ENCODE data around the gene ATP5F1E.
"Not testable (repeated sequence)": the region's sequence is repeated elsewhere in the genome, so short reads cannot be mapped to it uniquely, and the experiment has no call there.

ATP5F1E gene

DNA sequence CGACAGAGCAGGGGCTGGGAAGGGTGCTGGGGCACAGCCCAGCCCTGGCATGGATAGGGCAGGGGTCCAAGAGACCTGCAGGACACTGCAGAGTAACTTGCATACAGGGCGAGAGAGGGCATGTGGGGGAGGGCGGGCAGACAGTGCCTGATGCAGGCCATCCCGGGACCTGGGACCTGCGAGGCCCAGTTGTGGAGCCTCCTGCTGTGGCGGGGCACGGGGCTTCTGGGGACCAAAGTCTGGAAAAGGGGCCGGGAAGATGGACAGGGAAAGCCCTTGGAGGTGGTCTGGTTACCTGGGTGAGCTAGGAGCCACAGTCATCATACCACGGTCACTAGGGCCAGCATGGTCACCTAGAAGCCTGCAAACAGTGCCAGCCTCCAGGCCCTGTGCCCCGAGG is 13.3 kb downstream of the ATP5F1E start:
- DNase-seq: no peak

DNA sequence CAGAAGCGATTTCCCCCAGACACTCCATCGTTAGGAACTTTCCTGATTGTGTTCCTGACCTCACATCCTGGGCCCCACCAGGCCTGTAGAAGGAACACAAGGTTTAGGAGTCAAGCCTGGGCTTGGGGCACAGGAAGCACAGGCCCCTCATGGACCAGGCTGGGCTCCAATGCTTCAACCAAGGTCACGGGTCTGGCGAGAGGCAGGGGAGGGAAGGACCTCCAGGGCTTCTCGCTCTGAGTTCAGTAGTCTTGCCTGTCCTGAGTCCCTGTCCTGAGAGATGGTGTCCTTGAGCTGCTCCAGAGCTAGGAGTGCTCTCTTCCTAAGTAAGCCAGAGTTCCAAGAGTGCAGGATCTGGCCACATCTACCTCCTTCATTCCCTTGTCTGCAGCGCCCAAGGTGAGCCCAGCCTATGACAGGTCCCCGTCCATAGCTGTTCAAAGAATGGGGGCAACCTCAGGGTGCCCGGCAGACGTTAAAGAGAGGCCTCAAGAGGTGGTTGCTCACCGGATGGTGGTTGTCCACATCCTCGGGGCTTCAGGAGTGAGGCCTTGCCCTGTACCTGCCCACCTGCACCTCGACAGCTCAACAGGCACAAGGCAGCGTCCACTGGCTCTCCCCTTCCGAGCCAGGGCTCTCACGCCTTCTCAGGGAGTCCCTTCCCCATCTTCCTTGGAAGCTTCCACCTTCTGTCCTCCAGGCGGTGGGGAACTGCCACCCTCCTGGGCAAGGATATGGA is 14.5 kb downstream of the ATP5F1E start:
- no peak for DNase-seq

DNA sequence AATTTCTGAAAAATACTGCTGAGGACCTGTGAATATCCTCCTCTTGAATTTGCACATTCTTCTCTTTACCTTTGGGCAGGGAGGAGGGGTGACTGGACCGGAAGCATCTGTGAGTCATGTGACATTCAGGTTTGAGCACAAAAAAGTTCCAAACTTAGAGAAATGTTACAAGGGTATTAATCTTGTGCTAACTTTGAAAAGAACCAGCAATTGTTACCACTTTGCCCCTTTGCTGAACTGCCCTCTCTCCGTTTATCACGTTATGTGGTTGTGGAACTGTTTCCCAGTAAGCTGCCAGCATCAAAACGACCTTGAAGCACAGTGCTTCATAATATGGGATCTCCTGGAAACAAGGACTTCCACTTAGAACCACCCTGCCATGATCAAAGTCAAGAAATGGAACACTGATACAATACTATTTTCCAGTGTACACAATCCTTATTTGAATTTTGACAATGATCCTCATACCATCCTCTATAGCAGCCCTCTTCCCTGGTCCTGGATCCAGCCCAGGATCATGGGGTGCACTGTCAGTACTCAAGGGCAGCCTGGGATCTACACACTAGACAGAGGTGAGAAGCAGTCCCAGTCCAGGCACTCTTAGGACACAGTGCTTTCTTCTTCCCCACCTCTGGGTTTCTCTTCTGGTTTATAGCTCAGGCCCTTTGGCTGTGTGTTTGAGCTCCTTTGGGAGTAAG is 15.2 kb downstream of the ATP5F1E start:
- no peak for DNase-seq

DNA sequence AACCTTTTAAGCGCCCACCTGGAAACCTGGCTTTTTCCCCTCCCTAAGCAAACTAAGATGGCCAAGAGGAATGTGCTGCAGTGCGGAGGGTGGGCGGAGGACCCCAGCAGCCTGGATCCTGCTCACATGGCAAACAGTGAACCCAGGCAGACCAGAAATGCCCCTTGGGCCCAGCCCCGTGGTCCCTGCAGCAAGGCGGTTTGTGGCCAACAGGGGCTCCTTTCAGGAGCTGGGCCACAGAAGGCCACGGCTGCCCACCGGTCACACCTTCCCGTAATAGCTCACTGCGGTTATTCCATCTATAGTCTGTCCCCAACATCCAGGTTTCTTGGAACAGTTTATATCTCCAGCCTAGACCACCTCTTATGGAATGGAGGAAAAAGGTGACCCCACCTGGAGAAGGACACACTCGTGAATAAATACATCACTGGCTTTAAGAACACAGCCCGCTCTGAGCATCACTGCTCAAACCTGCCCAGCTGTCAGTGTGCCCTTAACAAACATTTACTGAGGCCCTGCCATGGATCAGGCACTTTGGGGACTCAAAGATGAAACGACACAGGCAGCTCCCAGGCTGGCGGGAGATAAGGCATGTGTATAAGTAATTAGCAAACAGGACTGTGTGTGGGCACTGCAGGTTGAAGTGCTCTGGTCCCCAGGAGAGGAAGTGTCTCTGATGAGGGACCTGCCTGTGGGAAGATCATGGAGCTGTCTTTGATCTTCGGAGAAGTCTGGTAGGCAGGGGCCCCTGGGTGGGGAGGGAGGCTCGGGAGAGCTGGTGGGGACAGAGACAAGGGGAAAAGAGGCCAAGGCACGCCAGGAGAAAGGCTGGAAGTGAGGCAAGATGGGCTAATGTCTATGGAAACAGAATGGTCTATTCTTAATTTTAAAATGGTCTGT is 16.1 kb downstream of the ATP5F1E start:
- DNase-seq: no peak

DNA sequence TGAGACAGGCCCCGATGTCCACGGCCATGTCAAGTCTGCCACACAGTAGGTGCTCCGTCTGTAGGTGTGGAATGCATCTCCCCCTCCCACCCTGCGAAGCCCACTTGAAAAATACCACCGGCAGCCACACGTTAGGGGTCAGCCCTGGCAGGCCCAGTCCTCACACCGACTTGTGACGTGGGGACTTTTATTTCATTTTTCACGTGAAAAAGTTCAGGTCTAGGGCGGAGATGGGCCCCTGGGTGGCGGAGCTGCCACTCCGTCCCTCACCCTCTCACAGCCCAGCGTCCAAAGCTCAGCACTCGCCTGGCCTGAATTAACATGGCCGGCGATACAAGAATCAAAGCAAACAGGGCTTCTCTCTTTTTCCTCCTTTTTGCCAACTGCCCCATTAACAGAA is 16.7 kb downstream of the ATP5F1E start:
- DNase-seq: no peak

DNA sequence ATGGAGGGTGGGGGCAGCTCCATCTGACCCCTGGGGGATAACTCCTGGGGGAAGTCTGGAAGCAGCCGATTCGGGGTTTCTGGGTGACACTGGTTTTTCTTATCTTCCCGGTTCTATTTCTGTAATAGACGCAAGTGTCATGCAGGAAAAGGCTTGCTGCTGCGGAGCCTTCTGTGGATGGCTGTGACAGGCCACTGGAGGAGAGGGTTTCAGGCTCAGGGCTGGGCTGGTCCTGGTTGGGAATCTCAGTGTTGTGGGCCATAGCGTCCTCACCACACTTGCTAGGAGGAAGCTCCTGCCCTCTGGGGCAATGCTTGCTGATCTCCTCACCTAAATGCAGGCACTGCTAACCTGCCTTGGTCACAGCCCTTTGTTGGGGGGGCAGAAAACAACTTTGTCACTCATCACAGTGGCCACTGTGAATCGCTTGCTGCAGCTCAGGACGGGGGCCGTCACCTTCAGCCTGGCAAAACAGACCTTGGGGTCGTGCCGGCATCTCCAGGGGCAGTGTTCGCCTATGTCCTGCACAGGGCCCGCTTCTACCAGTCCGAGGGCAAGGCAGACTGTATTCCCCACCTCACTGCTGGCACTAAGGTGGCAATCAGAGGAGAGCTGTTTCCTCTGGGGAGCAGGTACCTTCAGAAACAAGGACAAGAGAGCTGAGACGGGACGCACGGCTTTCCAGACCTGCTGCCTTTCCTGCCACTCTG is 17.3 kb downstream of the ATP5F1E start:
- DNase-seq: no peak

DNA sequence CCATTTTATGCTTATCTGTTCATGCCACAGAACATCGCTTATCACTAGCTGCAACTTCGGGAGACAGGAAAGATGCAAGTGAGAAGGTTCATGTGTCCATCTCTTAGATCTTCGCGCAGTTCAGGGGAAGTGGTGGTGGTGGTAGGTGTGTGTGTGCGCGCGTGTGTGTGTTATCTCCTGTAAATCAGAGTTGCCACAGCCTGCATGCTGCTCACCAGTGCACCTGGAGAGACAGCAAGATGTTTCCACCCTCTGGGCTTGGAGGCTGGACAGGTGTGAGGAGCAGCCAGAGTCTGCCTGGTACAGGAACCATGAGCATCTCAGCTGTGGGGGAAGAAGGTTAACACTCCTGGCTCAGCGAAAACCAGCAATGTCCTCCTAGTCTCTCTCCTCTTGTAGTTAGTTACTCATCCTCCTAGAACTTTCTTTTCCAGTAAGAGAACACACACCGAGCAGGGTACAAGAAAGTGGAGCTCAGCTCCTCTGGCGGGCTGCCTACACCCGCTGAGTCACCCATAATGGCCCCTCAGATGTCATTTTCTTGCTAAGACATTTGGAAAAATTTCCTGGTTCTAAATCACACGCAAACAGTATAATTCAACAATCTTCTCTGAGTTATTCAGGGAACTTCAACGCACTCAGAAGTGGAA is 18.1 kb downstream of the ATP5F1E start:
- peak; percentile 42 for DNase-seq

DNA sequence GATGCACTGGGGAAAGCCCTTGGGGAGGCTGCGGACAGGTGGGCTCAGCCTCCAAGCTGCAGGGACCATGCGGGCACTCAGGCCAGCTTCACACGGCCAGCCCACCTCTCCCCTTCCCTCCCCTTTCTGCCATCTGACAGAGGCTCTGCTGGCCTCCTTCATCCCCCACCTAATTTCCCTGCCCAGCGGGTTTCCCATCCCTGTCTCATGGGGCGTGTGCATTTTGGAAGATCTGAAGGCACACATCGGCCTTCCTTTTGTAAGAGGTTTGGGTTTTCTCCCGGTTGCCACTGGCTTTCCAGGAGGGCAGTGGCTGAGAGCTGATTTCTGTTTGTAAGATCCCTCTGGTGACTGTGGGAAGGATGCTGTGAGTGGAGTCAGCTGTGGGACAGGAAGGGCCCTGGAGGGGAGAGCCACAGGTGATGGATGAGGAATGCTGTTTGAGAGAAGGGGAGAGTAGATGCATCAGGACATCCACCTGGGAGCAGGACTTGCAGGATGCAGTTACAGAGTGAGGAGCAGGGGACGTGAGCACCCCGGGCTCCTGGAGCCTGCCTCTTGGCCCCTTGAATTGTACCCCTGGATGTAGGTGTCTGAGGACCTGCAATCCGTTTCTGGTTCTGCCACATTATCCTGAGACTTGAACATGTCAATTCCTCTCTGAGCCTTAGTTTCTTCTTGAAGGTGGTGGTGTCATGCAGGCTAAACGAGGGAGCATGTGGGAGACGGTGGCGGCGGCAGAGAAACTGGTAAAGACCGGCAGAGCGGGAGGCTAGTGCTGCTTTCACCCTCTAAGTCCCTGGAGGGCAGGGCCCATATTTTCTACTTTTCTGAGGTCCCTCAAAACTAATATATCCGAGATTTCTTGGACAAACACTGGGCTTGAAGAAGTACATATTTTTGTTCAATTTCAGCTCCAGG is 18.8 kb downstream of the ATP5F1E start:
- no peak for DNase-seq

DNA sequence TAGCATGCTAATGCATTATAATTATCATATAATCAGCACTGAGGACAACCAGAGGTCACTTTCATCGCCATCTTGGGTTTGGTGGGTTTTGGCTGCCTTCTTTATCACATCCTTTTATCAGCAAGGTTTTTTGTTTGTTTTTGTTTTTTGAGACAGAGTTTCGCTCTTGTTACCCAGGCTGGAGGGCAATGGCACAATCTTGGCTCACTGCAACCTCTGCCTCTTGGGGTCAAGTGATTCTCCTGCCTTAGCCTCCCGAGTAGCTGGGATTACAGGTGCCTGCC is 20.3 kb downstream of the ATP5F1E start:
- not testable (repeated sequence) for DNase-seq

DNA sequence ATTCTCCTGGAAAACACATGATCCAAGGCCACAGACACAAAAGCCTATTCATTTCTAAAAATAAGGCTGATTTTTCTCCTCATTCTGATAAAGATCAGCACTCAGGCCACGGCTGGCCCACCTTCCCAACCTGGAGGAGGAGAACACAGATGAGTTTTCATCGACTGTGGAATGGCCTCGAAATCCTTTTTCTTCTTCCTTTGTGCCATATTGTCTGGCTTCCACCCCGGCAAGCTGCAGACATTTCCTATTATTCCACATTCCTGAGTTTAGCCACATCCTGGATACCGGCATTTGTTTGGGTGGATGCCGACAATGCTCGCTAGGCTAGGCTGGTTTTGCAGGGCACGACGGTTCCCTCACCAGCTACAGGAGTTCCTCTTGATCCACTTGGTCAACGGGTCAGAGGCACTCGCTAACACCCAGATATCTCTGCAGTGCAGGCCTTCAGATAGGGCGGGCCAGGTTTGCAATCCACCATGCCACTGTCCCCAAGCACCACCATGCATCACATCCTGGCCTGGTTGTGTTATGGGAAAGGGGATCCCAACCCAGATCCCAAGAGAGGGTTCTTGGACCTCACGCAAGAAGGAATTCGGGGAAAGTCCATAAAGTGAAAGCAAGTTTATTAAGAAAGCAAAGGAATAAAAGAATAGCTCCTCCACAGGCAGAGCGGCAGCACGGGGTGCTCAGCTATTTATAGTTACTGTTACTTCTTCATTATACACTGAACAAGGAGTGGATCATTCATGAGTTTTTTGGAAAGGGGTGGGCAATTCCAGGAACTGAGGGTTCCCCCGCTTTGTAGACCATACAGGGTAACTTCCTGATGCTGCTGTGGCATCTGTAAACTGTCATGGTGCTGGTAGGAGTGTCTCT is 20.9 kb downstream of the ATP5F1E start:
- peak; percentile 11 for DNase-seq

DNA sequence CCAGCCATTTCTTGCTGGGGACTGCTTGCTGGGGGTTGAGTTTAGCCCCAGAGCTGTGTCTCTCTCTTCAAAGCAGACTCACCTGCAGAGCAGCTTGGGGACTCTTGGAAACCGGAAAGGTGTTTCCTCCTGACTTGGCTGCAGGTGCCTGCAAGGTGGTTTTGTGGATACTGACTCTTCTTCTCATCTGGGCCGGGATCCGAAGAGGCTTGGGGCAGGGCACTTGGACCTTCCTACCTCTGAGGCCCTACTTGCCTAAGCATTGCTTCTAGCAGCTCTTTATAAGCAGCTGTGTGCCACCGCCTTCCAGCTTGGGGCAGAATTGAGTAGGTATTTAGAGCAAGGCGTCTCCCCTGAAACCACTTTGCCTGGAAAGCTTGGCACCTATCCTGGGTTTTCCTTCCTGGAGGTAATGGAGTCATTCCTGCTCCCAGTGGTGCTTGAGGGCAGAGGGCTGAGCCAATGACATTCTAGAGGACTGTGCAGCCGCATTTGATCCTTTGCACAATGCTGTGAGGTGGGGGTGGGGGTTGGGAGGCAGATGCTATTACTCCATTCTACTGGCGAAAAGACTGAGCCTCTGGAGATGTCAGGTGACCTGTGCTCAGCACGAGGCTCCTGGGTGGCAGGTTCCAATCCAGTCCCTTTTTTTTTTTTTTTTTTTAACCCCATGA is 21.7 kb downstream of the ATP5F1E start:
- no peak for DNase-seq

DNA sequence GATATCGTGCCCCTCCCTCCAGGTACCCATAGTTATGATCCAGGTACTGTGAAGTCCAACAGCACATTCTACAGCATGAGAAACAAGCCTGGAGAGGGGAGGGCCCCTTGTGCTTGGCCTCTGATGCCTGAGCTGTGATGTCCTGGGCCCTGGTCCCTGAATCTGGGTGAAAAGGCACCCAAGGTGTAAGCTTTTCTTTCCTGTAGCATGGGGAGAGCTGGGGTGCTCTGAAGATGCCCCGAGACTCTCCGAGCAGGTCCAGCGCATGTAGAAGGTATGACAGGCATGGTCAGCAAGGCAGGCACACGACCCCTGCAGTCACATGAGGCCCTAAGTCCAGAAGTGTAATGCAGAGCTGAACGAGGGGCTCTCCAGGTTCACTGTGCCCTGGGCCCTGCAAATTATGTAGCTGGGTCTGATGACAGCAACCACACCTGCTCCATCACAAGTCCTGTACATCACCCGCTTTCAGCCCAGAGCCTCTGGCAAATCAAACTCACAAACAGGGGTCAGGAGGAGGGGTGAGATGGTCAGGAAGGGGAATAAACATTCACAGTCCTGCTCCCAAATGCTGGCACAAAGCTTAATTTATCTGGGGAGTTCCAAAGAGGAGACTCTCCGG is 23.3 kb downstream of the ATP5F1E start:
- no peak for DNase-seq

DNA sequence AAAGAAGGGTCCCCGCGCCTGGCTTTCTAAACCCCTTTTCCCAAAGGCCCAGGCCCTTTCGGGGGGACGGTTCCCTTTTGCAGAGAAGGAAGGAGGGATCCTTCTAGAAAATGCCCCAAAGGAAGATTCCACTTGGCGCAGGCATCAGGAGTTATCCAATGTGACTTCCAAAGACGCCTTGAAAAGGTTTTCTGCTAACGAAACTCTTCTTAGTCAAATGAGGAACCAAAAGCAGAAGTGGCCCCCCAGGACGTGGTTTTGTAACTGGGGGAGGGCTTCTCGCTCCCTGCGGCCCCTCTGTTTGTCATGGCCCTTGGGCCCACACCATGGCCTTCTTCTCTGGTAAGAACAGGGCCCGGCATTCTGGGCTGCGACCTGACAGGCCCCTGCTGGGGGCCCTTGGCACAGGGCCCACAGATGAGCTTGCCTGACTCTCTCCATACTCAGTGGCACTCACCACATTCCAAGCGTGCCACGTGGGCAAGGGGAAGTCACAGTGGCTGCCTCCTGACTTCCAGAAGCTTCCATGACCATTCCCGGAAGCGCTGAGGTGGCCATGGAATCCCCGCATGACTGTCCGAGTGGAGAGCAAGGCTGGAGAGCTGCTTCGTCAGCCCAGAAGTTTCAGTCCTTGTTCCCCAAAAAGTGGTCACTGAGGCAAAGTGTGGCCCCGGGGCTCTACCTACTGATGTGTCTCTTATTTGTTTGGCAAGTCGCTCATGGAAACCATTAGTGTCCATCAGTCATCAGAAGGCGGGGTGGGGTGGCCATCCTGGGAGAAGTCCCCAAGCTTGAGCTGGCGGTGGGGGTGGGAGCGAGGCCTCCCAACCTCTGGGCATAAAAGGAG is 24.2 kb downstream of the ATP5F1E start:
- peak; percentile 42 for DNase-seq

DNA sequence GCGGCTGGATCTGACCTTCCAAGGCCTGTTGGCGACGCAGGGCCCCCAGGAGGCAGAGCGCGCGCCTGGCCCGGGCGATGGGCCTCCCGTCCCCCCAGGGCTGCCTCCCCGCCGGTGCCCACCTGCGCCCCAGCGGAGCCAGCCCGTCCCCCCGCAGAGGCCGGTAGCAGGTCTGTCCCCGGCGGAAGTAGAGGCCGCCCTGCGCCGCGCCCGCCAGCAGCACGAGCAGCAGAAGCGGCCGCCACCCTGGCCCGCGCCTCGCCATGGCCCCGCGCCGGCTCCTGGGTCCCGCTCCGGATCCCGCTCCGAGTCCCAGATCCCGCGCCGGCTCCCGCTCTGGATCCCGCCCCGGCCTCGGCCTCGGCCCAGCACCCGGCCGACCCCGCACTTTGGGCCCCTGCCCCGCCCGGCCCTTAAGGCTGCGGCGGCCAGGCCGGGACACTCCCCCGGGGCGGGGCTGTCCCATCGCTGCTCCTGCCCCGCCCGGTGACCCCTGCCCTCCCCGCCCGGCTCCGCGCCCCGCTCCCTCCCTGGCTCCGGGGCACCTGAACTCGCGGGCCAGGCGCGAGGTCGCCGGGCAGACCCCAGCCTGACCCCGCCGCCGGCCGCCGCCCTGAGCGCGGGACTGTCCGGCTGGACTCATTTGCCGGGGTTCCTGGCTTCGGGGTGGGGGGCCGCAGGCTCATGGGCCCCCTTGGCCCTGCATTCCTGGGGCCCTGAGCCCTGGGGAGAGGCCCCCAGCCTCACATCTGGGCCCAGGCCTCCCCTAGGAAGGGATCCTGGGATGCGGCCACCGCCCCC is 25.1 kb downstream of the ATP5F1E start, which contains the start of gene CTSZ:
TSS of gene CTSZ (minus strand) at position 391 of the 801 bp plus-strand sequence. CDS start at position 265, 126 bp downstream.
- DNase-seq: peak; percentile 38

DNA sequence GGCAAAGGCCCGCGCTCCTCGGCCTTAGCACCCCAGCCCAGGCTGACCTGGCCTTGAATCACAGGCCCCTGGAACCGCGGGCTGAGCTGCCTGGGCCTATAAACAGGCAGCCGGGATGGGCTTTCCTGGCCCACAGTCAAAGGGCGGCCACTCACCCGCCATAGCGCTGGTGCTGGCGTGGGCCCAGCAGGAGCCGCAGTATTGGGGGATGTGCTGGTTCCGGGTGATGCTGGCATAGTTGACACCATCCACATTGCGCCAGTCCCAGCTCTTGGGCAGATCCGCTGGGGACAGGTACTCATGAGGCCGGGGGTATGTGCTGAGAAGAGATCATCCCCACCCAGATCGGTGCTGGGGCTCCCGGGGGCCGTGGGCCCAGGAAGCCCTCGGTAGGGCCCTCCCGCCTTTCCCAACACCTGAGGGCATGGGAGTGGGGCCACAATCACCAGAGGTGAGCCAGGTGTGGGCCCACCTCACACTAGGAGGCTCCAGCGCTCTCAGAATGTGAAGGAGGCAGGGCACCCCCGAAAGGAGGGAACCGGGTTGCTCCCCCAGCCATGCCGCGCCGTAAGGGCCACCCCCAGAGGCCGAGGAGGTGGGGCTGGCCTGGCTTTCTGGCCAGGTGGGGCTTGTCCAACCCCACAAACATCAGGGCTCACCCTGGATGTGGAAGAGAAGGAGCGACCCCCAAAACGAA is 25.8 kb downstream of the ATP5F1E start:
- peak; percentile 10 for DNase-seq

DNA sequence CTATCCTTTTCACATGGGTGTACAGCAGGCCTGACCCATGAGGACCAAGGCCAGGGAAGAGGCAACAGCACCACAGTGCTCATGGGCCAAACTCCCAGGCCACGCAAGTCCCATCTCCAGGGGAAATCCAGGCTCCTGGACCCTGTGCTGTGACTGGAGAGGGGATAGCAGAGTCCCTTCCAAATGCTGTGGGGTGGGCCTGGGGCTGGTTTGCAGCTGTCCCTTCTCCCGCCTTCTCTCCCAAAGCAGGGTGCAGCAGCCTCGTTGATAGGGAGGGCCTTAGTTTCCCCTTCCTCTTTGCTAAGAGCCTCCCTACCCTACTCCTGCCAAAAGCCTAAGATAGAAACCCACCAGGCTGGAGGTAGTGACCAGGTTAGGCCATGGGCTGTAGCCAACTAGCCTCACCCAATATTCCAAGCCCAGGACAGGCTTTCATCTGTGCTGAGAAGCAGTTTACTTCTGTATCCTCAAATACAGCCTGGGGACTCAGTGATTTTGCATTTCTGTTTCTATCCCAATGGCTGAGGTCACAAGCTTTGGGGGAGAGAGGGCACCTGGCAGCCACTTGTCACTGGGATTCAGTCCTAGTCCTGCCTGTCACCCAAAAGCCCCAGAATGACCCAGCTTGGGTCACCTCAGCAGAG is 26.5 kb downstream of the ATP5F1E start:
- no peak for DNase-seq

All from CD4-positive, alpha-beta T cell treated with Interleukin-17A for 1 hour (primary cell).